ENCODE measurements around the gene ALG3.

Gene ALG3

DNA sequence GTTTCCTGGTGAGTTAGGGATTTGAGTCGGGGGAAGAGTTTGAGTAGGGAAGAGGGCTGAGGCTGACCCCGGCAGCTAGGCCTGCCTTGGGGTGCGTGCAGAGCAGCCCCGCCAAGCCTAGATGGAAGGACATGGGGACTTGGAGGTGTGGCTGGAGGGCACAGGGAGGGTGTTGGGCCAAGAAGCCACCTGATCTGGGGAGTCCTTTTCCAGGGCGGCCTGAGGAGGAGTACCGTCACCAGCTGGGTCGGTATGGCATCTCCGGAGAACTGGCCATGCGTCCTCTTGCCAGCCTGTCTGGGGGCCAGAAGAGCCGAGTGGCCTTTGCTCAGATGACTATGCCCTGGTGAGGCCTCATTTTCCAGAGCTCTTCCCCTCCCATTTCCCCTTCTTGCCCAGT, 55.9 kb downstream of the ALG3 start:
- no peak for DNase-seq
